ENCODE results near the gene WBP2NL.

WBP2NL gene

DNA sequence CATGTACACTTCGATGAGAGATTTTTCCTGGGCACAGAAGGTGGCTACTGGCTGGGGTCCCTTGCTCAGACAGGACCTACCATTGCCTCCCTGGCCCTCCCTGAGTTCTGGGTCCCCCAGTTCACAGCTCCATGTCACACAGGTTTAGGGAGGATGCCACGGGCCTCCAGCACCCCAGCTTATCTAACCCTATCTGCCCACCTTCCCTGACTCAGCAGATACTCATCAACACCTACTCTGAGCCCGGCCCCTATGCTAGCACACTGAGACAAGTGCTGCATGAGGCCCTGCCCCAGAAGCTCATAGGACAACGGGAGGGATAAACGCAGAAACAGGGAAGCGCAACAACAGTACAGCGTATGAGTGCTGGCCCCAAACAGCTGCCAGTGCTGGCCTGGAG is 62.5 kb downstream of the WBP2NL start:
- Histone ChIP-seq H2AFZ (ENCODE audit: low read depth, low read length) (no peak overlapping the region), H3K4me2 (ENCODE audit: low read length) (no peak overlapping the region), H3K4me1 (ENCODE audit: low read length) (no peaks in the 10 kb centered on the region), H3K79me2 (ENCODE audit: low read length) (no peaks in the 10 kb centered on the region), H3K36me3 (replicated peaks; ENCODE audit: low read depth, low read length) (peaks cover 82% of the 10 kb centered on the region), H3K27me3 (ENCODE audit: low read depth, low read length) (no peaks in the 10 kb centered on the region), H3K9me3 (ENCODE audit: insufficient read depth, low read length) (peaks cover 28% of the 10 kb centered on the region), H3K27ac (ENCODE audit: low read length) (no peak overlapping the region), H4K20me1 (ENCODE audit: insufficient read depth, low read length) (no peaks in the 10 kb centered on the region), H3K9ac (ENCODE audit: low read length) (no peak overlapping the region), H3K4me3 (ENCODE audit: low read length) (no peak overlapping the region)
- TF ChIP-seq EZH2phosphoT487 (IDR thresholded peaks at IDR 0.05; ENCODE audit: low read depth): no peak
- no peak for TF ChIP-seq CTCF (IDR thresholded peaks at IDR 0.05; ENCODE audit: low read depth, low read length)

DNA sequence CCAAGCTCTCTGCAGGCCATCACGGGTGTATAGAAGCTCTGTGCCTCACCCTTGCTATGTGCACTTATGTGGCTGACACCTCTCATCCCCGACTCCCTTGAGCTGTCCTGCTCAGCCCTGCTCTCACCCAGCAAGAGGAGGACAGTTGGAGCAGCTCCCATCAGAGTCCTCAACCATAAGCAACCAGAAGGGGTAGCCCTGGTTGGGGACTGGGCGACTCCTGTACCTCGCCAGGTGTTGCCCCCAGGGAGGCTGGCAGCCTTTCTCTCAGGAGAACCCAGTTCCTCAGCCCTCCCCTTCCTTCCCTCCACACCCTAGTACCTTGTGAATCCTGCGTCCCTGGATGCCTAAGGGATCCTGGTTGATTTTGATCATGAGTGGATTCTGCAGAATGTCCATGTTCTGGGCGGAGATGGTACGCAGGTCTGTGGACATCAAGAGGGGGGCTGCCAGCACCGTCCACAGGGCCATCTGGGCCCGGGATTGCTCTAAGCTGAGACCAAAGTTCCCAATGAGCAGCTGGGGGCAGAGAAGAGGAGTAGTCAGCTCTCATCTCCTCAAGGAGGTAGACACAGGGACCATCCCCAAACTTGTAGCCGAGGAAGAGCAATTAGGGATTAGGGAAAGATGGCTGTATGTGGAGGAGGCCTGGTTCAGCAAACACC is 64.0 kb downstream of the WBP2NL start:
- H3K4me1 ChIP-seq (ENCODE audit: low read length): no peaks in the 10 kb centered on the region
- no peak overlapping the region for H2AFZ ChIP-seq (ENCODE audit: low read depth, low read length)
- H3K27me3 ChIP-seq (ENCODE audit: low read depth, low read length): no peaks in the 10 kb centered on the region
- H3K79me2 ChIP-seq (ENCODE audit: low read length): no peaks in the 10 kb centered on the region
- H3K4me2 ChIP-seq (ENCODE audit: low read length): no peak overlapping the region
- TF ChIP-seq CTCF (IDR thresholded peaks at IDR 0.05; ENCODE audit: low read depth, low read length) (no peak), EZH2phosphoT487 (IDR thresholded peaks at IDR 0.05; ENCODE audit: low read depth) (no peak)
- no peaks in the 10 kb centered on the region for H4K20me1 ChIP-seq (ENCODE audit: insufficient read depth, low read length)
- peaks cover 13% of the 10 kb centered on the region for H3K9me3 ChIP-seq (ENCODE audit: insufficient read depth, low read length)
- peaks cover 83% of the 10 kb centered on the region for H3K36me3 ChIP-seq (replicated peaks; ENCODE audit: low read depth, low read length)
- H3K4me3 ChIP-seq (ENCODE audit: low read length): no peak overlapping the region
- no peak overlapping the region for H3K27ac ChIP-seq (ENCODE audit: low read length)
- H3K9ac ChIP-seq (ENCODE audit: low read length): no peak overlapping the region

GRCh38 chr22:42064629-42065028 is 66.0 kb downstream of the WBP2NL start:
- Histone ChIP-seq H3K4me2 (ENCODE audit: low read length) (no peak overlapping the region), H3K9me3 (ENCODE audit: insufficient read depth, low read length) (no peaks in the 10 kb centered on the region), H3K27me3 (ENCODE audit: low read depth, low read length) (no peaks in the 10 kb centered on the region), H3K27ac (ENCODE audit: low read length) (no peak overlapping the region), H3K4me3 (ENCODE audit: low read length) (no peak overlapping the region), H3K4me1 (ENCODE audit: low read length) (peaks cover 5% of the 10 kb centered on the region), H3K36me3 (replicated peaks; ENCODE audit: low read depth, low read length) (peaks cover 81% of the 10 kb centered on the region), H4K20me1 (ENCODE audit: insufficient read depth, low read length) (no peaks in the 10 kb centered on the region), H3K79me2 (ENCODE audit: low read length) (peaks cover 11% of the 10 kb centered on the region), H3K9ac (ENCODE audit: low read length) (no peak overlapping the region), H2AFZ (ENCODE audit: low read depth, low read length) (no peak overlapping the region)
- TF ChIP-seq CTCF (IDR thresholded peaks at IDR 0.05; ENCODE audit: low read depth, low read length): no peak
- no peak for TF ChIP-seq EZH2phosphoT487 (IDR thresholded peaks at IDR 0.05; ENCODE audit: low read depth)

DNA sequence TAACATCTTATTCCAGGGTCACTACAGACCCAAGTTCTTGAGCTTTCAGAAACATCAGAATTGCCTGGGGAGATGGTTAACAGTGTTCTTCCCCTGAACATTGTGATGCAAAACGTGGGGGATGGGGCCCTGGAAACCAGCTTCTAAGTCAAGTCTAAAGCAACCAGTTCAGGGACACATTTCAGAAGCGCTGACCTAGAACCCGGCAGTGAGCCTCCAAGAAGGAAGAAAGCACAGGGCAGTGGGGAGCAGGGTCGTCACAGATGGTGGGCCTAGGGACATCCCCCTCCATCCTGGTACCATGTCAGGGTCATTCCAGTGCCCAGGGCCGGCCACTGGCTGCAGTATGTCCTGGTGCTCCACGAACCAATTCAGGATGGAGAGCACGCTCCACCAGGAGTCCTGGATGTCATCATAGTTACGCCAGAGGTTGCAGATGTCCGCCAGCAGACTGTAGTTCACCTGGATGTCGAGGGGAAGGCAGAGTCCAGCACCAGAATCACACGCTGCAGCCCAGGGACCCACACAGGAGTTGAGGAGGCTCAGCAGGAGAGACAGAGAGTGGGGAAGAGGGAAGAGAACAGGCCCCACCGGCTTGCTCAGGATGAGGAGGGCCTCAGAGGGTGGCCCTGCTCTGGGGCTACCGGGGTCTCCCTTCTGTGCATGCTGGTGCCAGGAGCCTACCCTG is 67.0 kb downstream of the WBP2NL start:
- Histone ChIP-seq H3K4me2 (ENCODE audit: low read length) (no peak overlapping the region), H3K4me1 (ENCODE audit: low read length) (peaks cover 9% of the 10 kb centered on the region), H3K9ac (ENCODE audit: low read length) (no peak overlapping the region), H3K79me2 (ENCODE audit: low read length) (peaks cover 19% of the 10 kb centered on the region), H3K27ac (ENCODE audit: low read length) (no peak overlapping the region), H3K9me3 (ENCODE audit: insufficient read depth, low read length) (no peaks in the 10 kb centered on the region), H2AFZ (ENCODE audit: low read depth, low read length) (no peak overlapping the region), H4K20me1 (ENCODE audit: insufficient read depth, low read length) (no peaks in the 10 kb centered on the region), H3K27me3 (ENCODE audit: low read depth, low read length) (no peaks in the 10 kb centered on the region), H3K4me3 (ENCODE audit: low read length) (no peak overlapping the region), H3K36me3 (replicated peaks; ENCODE audit: low read depth, low read length) (peaks cover 72% of the 10 kb centered on the region)
- TF ChIP-seq EZH2phosphoT487 (IDR thresholded peaks at IDR 0.05; ENCODE audit: low read depth): no peak
- TF ChIP-seq CTCF (IDR thresholded peaks at IDR 0.05; ENCODE audit: low read depth, low read length): no peak

All from OCI-LY3 (cell line).